Keratinocyte (primary cell): ENCODE data around the gene UPK3A. TPM values are rescaled to one million over a fixed set of nuclear protein-coding genes. Genes with fewer than 3 reads are reported as not detected.
"Not testable (repeated sequence)": the region's sequence is repeated elsewhere in the genome, so short reads cannot be mapped to it uniquely, and the experiment has no call there.

Experiments used
- DNase-seq: peaks from one replicate; pipeline ENCODE4 v3.0.0-alpha.2; 2011; ENCODE audit warnings: low read depth, missing footprints, low spot score
- FAIRE-seq: peaks from 2 replicates; lab custom pipeline; 2011; peaks lifted over from hg19 to GRCh38; lab: Jason Lieb, UNC
- H2AFZ ChIP-seq: 2 replicates; pipeline ENCODE4 v1.6.0; 2012; ENCODE audit warnings: low read length, control low read depth, inconsistent platforms; ENCODE audit not compliant: control insufficient read depth
- H3K27ac ChIP-seq: 2 replicates; pipeline ENCODE4 v1.5.1; 2011; ENCODE audit warnings: low read length; ENCODE audit not compliant: control insufficient read depth, insufficient read depth
- H3K27me3 ChIP-seq: 3 replicates; pipeline ENCODE4 v1.6.0; 2011; ENCODE audit warnings: low read length; ENCODE audit not compliant: control insufficient read depth, insufficient read depth; ENCODE audit errors: extremely low read depth
- H3K36me3 ChIP-seq, 2 experiments: 2 replicates in 1 of 2; 3 replicates in 1 of 2; pipeline ENCODE4 v1.5.1; 2011; ENCODE audit warnings: low read length in 2 of 2, mild to moderate bottlenecking in 1 of 2; ENCODE audit not compliant: control insufficient read depth in 2 of 2, insufficient read depth in 2 of 2; ENCODE audit errors: extremely low read depth in 1 of 2
- H3K4me1 ChIP-seq: 3 replicates; pipeline ENCODE4 v1.5.1; 2011; ENCODE audit warnings: low read length; ENCODE audit not compliant: control insufficient read depth, insufficient read depth; ENCODE audit errors: extremely low read depth
- H3K4me2 ChIP-seq: 3 replicates; pipeline ENCODE4 v1.6.0; 2011; ENCODE audit warnings: low read depth, low read length; ENCODE audit not compliant: control insufficient read depth, insufficient read depth; ENCODE audit errors: extremely low read depth
- H3K4me3 ChIP-seq, 3 experiments: fragments of 200-600 bp in 1 of 3; sonication (generic) in 1 of 3; 2 replicates in 2 of 3; 3 replicates in 1 of 3; pipeline ENCODE4 v1.5.1; 2011 to 2016; ENCODE audit warnings: low read length in 3 of 3, mild to moderate bottlenecking in 3 of 3, control low read depth in 2 of 3, inconsistent platforms in 1 of 3, low read depth in 1 of 3, mixed read lengths in 1 of 3, mixed run types in 1 of 3, moderate library complexity in 1 of 3; ENCODE audit not compliant: control insufficient read depth in 2 of 3, insufficient read depth in 2 of 3; ENCODE audit errors: extremely low read depth in 1 of 3
- H3K79me2 ChIP-seq: 2 replicates; pipeline ENCODE4 v1.6.0; 2012; ENCODE audit warnings: low read length; ENCODE audit not compliant: control insufficient read depth, insufficient read depth
- H3K9ac ChIP-seq: 3 replicates; pipeline ENCODE4 v1.6.0; 2011; ENCODE audit warnings: low read length; ENCODE audit not compliant: control insufficient read depth, insufficient read depth; ENCODE audit errors: extremely low read depth
- H3K9me1 ChIP-seq: 3 replicates; pipeline ENCODE4 v1.6.0; 2011; ENCODE audit warnings: low read length; ENCODE audit not compliant: control insufficient read depth, insufficient read depth; ENCODE audit errors: extremely low read depth
- H3K9me3 ChIP-seq: 2 replicates; pipeline ENCODE4 v1.5.1; 2012; ENCODE audit warnings: low read depth, low read length; ENCODE audit not compliant: control insufficient read depth
- H4K20me1 ChIP-seq: 3 replicates; pipeline ENCODE4 v1.6.0; 2011; ENCODE audit warnings: low read length; ENCODE audit not compliant: control insufficient read depth, insufficient read depth; ENCODE audit errors: extremely low read depth
- CTCF ChIP-seq, 3 experiments: IDR thresholded peaks in 1 of 3; conservative IDR thresholded peaks in 1 of 3; optimal IDR thresholded peaks in 1 of 3; 2 replicates in 2 of 3; 3 replicates in 1 of 3; pipeline versions ENCODE3 to v1.5.1; 2011; ENCODE audit warnings: low read length in 3 of 3, mild to moderate bottlenecking in 3 of 3, moderate library complexity in 2 of 3, control low read depth in 1 of 3, inconsistent platforms in 1 of 3; ENCODE audit not compliant: insufficient read depth in 2 of 3; ENCODE audit errors: extremely low read depth in 1 of 3
- EZH2 ChIP-seq: IDR thresholded peaks from one replicate; pipeline ENCODE4 v1.6.1; 2012; ENCODE audit warnings: inconsistent platforms, mild to moderate bottlenecking, low read length, moderate library complexity
- dilution Hi-C: fragments of 300-500 bp; cut with MboI; formaldehyde crosslinking; loops from one replicate; pipeline ENCODE4 v1.7.0; 2020; ENCODE audit warnings: low sequenced_read_pairs; ENCODE audit not compliant: extremely low pct_ligation_motif_present
- polyA plus RNA-seq, 5 experiments: library from polyadenylated mRNA; depleted of rRNA in 3 of 5; stranded (reverse) in 3 of 5; stranded (forward) in 1 of 5; unstranded in 1 of 5; fragments of >200 nt; gene quantifications; 1 replicate in 1 of 5; 2 replicates in 3 of 5; 3 replicates in 1 of 5; pipeline versions ENCODE4 v1.2.1 to v1.2.3, GENCODE V29; 2011 to 2012; ENCODE audit warnings: missing spikeins in 2 of 5, low read depth in 1 of 5, low replicate concordance in 1 of 5

Gene UPK3A
- polyA plus RNA-seq, 1 donor (not counting 4 experiments of a cell fraction or from before 2014, with no cell fraction given), result not detected

GRCh38 chr22:45292731-45293442 lies 8.1 kb downstream of the UPK3A start:
- Histone ChIP-seq H4K20me1 (no peaks in the 10 kb centered on the region), H3K9ac (no peak overlapping the region), H3K27ac (no peak overlapping the region), H2AFZ (peak overlapping the region; percentile 16), H3K9me3 (no peaks in the 10 kb centered on the region), H3K4me2 (peak overlapping the region; percentile 19), H3K4me3 (no peak overlapping the region), H3K4me1 (peaks cover 3% of the 10 kb centered on the region), H3K9me1 (no peaks in the 10 kb centered on the region), H3K27me3 (peaks cover 22% of the 10 kb centered on the region), H3K36me3 (no peaks in the 10 kb centered on the region), H3K79me2 (no peaks in the 10 kb centered on the region)
- FAIRE-seq, result no peak
- no peak for DNase-seq
- no peak for TF ChIP-seq EZH2
- TF ChIP-seq CTCF (optimal IDR thresholded peaks at IDR 0.05 in 1 of 3, IDR thresholded peaks at IDR 0.05 in 1 of 3, conservative IDR thresholded peaks at IDR 0.05 in 1 of 3; ENCODE audit: extremely low read depth in 1 of 3, insufficient read depth in 2 of 3, low read length in 3 of 3), result no peak
- dilution Hi-C loops, result no loop called here

- H3K4me2 ChIP-seq, result no peak overlapping the region
- no peak overlapping the region for H3K4me3 ChIP-seq
These were observed 9.3 kb downstream of the UPK3A start for GRCh38 chr22:45294030-45294429.

GRCh38 chr22:45295004-45295403 lies 10.3 kb downstream of the UPK3A start:
- dilution Hi-C loops, DNase-seq, H3K36me3 ChIP-seq, H4K20me1 ChIP-seq, H3K4me1 ChIP-seq, H3K4me3 ChIP-seq, H3K9ac ChIP-seq, H3K9me1 ChIP-seq, H2AFZ ChIP-seq, H3K79me2 ChIP-seq, H3K27ac ChIP-seq, FAIRE-seq, H3K9me3 ChIP-seq, H3K4me2 ChIP-seq: not testable (repeated sequence)
- H3K27me3 ChIP-seq, result peaks cover 22% of the 10 kb centered on the region

More at GRCh38 chr22:45294030-45294429, 9.3 kb downstream of the UPK3A start:
- Histone ChIP-seq H3K27me3 (peaks cover 22% of the 10 kb centered on the region), H3K27ac (no peak overlapping the region), H3K9me3 (no peaks in the 10 kb centered on the region), H3K4me1 (peaks cover 3% of the 10 kb centered on the region), H3K79me2 (no peaks in the 10 kb centered on the region), H2AFZ (no peak overlapping the region), H3K9me1 (no peaks in the 10 kb centered on the region), H4K20me1 (no peaks in the 10 kb centered on the region), H3K36me3 (no peaks in the 10 kb centered on the region), H3K9ac (no peak overlapping the region)
- TF ChIP-seq CTCF (optimal IDR thresholded peaks at IDR 0.05 in 1 of 3, IDR thresholded peaks at IDR 0.05 in 1 of 3, conservative IDR thresholded peaks at IDR 0.05 in 1 of 3; ENCODE audit: extremely low read depth in 1 of 3, insufficient read depth in 2 of 3, low read length in 3 of 3) (no peak), EZH2 (no peak)
- dilution Hi-C loops, result no loop called here
- no peak for DNase-seq
- FAIRE-seq, result no peak
